SK-N-SH treated with all-trans-retinoic acid at 6 μM for 48 hours (cell line): ENCODE measurements around the gene BCDIN3D.

Source experiments
- ISL1 ChIP-seq: fragments of 250-450 bp; sonication (Bioruptor Pico); IDR thresholded peaks from 2 replicates; pipeline ENCODE4 v2.1.2; 2022; ENCODE audit warnings: mild to moderate bottlenecking, moderate library complexity
- PATZ1 ChIP-seq: fragments of 250-450 bp; sonication (Bioruptor Pico); IDR thresholded peaks from 2 replicates; pipeline ENCODE4 v1.8.0; 2020; ENCODE audit warnings: mild to moderate bottlenecking, moderate library complexity, borderline replicate concordance
- SNAI2 ChIP-seq: fragments of 250-450 bp; sonication (Bioruptor Pico); IDR thresholded peaks from 2 replicates; pipeline ENCODE4 v1.5.0; 2020; ENCODE audit warnings: mild to moderate bottlenecking, moderate library complexity
- TCF4 ChIP-seq: fragments of 250-450 bp; sonication (Bioruptor Pico); IDR thresholded peaks from 2 replicates; pipeline ENCODE4 v1.8.0; 2021; ENCODE audit warnings: mild to moderate bottlenecking, moderate library complexity, borderline replicate concordance
- TOX ChIP-seq: fragments of 250-450 bp; sonication (Bioruptor Pico); IDR thresholded peaks from 2 replicates; pipeline ENCODE4 v1.8.0; 2021; ENCODE audit warnings: mild to moderate bottlenecking, moderate library complexity, borderline replicate concordance
- TSHZ2 ChIP-seq: fragments of 250-450 bp; sonication (Bioruptor Pico); IDR thresholded peaks from 2 replicates; pipeline ENCODE4 v1.5.0; 2020; ENCODE audit warnings: mild to moderate bottlenecking, moderate library complexity
- ZC3H10 ChIP-seq: fragments of 250-450 bp; sonication (Bioruptor Pico); IDR thresholded peaks from 2 replicates; pipeline ENCODE4 v1.5.1; 2021; ENCODE audit warnings: mild to moderate bottlenecking, moderate library complexity
- ZFP30 ChIP-seq: fragments of 450-650 bp; formaldehyde crosslinking; IDR thresholded peaks from 2 replicates; pipeline ENCODE4 v1.5.0; 2022; ENCODE audit warnings: mild to moderate bottlenecking, moderate library complexity
- ZNF70 ChIP-seq: fragments of 450-650 bp; formaldehyde crosslinking; IDR thresholded peaks from 2 replicates; pipeline ENCODE4 v1.5.0; 2020; ENCODE audit warnings: mild to moderate bottlenecking, moderate library complexity

- no peak for TF ChIP-seq ZC3H10 (CRISPR knock-in tag)
- TF ChIP-seq TSHZ2 (CRISPR knock-in tag) = no peak
- TF ChIP-seq PATZ1 = no peak
- no peak for TF ChIP-seq ZNF70
- TF ChIP-seq ISL1 = no peak
- TF ChIP-seq SNAI2 = no peak
- TF ChIP-seq TCF4 (CRISPR knock-in tag) = no peak
- no peak for TF ChIP-seq ZFP30 (CRISPR knock-in tag)
- TF ChIP-seq TOX (CRISPR knock-in tag) = no peak
These were observed 1.1 kb upstream of the BCDIN3D start for GRCh38 chr12:49843876-49844437.
